MG63 (cell line): ENCODE measurements around the gene RAB40B. TPM values are rescaled to one million over a fixed set of nuclear protein-coding genes. Genes with fewer than 3 reads are reported as not detected.

Experiments
- DNase-seq: peaks from one replicate; pipeline ENCODE4 v3.0.0-alpha.2; 2020
- H3K27me3 ChIP-seq: fragments of 250-450 bp; sonication (Bioruptor Pico); 2 replicates; pipeline ENCODE4 v1.5.1; 2020; ENCODE audit warnings: mild to moderate bottlenecking, moderate library complexity
- H3K36me3 ChIP-seq: fragments of 250-450 bp; sonication (Bioruptor Pico); 2 replicates; pipeline ENCODE4 v1.5.1; 2020; ENCODE audit warnings: mild to moderate bottlenecking, moderate library complexity
- H3K4me3 ChIP-seq: fragments of 250-450 bp; sonication (Bioruptor Pico); 2 replicates; pipeline ENCODE4 v1.5.1; 2020; ENCODE audit warnings: mild to moderate bottlenecking, moderate library complexity
- H3K9me3 ChIP-seq: fragments of 250-450 bp; sonication (Bioruptor Pico); 2 replicates; pipeline ENCODE4 v1.5.1; 2020; ENCODE audit warnings: mild to moderate bottlenecking, moderate library complexity
- total RNA-seq: library from RNA; depleted of rRNA; stranded (reverse); fragments of >200 nt; shearing (Covaris generic); gene quantifications from 2 replicates; pipeline ENCODE4 v1.2.3, GENCODE V29; 2014; ENCODE audit warnings: low replicate concordance

Gene RAB40B
- total RNA-seq, 1 experiment from 2014 or later, result 11.6 TPM

DNA sequence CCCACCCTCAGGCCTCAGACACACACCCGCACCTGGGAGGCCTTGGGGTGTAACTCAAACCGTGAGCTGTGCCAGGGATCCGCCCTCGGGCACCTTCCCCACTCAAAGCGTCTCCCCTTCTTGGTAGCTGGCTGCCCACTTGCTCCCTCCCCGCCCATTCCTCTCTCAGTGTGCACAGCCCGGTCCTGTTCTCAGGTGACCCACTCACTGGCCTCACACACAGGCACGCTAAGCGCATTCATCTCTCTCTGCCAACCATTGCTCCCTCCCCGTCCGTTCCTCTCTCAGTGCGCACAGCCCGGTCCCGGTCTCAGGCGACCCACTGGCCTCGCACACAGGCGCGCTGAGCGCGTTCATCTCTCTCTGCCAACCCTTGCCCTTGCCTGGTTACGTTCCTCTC, 71.1 kb downstream of the RAB40B start:
- Histone ChIP-seq H3K36me3 (peaks cover 80% of the 10 kb centered on the region), H3K4me3 (no peak overlapping the region), H3K27me3 (no peaks in the 10 kb centered on the region), H3K9me3 (no peaks in the 10 kb centered on the region)
- DNase-seq, result no peak

DNA sequence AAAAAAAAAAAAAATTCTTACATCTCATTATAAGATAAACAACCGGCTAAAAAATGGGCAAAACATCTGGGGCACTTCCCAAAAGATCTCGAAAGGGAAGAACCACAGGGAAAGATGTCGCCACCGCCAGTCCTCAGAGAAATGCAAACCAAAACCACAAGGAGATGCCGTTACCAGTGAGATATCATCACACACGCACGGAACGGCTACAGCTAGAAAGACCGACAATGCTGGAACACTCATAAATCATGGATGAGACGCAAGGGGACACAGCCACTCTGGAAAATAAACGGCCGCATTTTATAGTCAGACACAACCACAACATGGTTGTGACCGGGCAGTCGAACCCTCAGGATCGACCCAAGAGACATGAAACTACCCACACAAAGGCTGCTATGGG, 74.8 kb downstream of the RAB40B start:
- Histone ChIP-seq H3K4me3 (no peak overlapping the region), H3K36me3 (peaks cover 89% of the 10 kb centered on the region), H3K9me3 (no peaks in the 10 kb centered on the region), H3K27me3 (no peaks in the 10 kb centered on the region)
- DNase-seq, result no peak

DNA sequence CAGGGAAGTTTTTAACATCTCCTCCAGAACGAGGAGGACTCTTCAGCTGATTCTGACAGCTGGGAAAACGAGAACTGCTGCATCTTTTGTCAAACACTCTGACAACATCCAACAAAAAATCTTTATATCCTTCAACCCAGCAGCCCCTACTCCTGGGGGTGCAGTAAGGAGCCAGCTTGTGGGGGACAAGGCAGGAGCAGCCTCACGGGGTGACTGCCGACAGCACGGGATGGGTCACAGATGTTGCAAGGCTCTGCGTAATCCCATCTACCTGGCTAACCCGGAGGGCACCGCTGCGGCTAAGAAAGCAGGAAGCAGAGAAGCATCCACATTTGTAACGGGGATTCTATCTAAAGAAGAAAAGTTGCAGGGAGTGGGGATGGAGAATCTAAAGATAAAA, 78.9 kb downstream of the RAB40B start:
- DNase-seq, result no peak
- Histone ChIP-seq H3K36me3 (peaks cover 87% of the 10 kb centered on the region), H3K9me3 (no peaks in the 10 kb centered on the region), H3K27me3 (no peaks in the 10 kb centered on the region), H3K4me3 (no peak overlapping the region)

- DNase-seq, result no peak
- Histone ChIP-seq H3K36me3 (peaks cover 86% of the 10 kb centered on the region), H3K9me3 (no peaks in the 10 kb centered on the region), H3K4me3 (no peak overlapping the region), H3K27me3 (no peaks in the 10 kb centered on the region)
These were observed 79.3 kb downstream of the RAB40B start for GRCh38 chr17:82619211-82619610.

DNA sequence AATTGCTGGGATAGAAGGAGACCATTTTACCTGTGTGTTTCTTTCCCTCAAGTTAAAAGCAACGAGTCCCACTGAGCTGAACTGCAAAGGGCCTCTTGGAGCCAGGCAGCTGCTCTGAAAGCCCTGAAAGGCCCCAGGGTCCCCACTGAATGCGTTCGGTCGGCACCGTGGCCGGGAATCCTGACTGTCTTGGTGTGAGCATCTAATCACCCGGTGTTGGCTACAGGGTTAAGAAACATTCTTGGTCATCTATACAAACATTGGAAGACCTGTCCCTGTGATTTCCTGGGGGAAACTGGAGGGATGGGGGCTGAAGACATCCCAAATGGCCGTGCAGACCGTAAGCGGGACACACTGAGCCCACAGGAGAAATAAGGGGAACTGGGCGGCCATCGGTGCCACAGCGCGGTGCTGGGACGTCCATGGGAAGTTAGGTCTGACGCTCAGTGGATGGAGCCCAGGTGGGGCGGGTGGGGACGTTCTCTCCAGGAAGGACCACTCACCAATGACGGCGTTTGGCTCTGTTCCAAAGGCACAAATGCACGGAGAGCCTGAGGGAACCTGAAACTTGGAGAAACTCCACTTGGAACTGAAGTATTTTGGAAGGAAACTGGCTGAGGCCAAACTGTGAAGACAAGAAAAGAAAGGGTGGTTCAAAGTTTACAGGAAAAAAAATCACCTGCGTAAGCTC, 82.3 kb downstream of the RAB40B start:
- H3K27me3 ChIP-seq, result no peaks in the 10 kb centered on the region
- H3K9me3 ChIP-seq, result no peaks in the 10 kb centered on the region
- no peak for DNase-seq
- no peak overlapping the region for H3K4me3 ChIP-seq
- peaks cover 68% of the 10 kb centered on the region for H3K36me3 ChIP-seq

- no peak for DNase-seq
- Histone ChIP-seq H3K9me3 (no peaks in the 10 kb centered on the region), H3K4me3 (no peak overlapping the region), H3K27me3 (no peaks in the 10 kb centered on the region), H3K36me3 (peaks cover 69% of the 10 kb centered on the region)
These were observed 83.1 kb downstream of the RAB40B start for GRCh38 chr17:82615084-82616020.

GRCh38 chr17:82614095-82614631, 84.3 kb downstream of the RAB40B start:
- peaks cover 60% of the 10 kb centered on the region for H3K36me3 ChIP-seq
- H3K4me3 ChIP-seq, result no peak overlapping the region
- no peaks in the 10 kb centered on the region for H3K27me3 ChIP-seq
- DNase-seq, result no peak
- H3K9me3 ChIP-seq, result no peaks in the 10 kb centered on the region

- DNase-seq, result no peak
These were observed 85.0 kb downstream of the RAB40B start for GRCh38 chr17:82613283-82614094.

DNA sequence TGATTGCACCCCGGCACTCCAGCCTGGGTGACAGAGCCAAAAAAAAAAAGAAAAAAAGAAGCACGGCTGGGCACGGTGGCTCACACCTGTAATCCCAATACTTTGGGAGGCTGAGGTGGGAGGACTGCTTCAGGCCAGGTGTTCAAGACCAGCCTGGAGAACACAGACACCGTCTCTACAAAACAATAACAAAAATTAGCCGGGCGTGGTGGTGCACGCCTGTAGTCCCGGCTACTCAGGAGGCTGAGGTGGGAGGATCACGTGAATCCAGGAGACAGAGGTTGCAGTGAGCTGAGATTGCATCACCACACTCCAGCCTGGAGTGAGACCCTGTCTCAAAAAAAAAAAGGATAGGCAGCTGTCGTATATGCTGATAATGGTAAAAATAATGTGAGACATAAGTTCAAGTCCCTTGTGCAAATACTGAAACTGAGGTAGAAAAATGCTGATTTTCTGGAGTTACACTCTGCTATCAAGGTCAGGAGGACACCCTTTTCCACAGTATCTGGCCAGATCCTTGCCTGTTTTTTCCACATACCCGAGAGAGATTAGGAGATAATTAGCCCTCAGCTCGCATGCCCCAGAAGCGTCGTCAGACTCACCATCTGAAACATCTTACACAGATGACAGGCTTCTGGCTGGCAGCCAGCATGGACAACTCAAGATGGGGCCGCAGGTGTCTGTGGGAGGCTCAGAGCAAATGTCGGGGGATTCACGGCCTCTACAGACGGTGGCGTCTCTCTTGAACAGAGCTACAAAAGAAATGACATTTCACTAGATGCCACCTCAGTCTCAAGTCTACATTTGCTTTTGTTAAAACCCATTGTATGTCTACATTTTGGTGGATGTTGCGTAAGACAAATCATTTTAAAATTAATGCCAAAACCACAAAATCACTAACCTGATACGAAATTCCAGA, 87.1 kb downstream of the RAB40B start:
- no peak for DNase-seq

More at GRCh38 chr17:82613283-82614094, 85.0 kb downstream of the RAB40B start:
- Histone ChIP-seq H3K4me3 (no peak overlapping the region), H3K27me3 (no peaks in the 10 kb centered on the region), H3K36me3 (peaks cover 57% of the 10 kb centered on the region), H3K9me3 (no peaks in the 10 kb centered on the region)

DNA sequence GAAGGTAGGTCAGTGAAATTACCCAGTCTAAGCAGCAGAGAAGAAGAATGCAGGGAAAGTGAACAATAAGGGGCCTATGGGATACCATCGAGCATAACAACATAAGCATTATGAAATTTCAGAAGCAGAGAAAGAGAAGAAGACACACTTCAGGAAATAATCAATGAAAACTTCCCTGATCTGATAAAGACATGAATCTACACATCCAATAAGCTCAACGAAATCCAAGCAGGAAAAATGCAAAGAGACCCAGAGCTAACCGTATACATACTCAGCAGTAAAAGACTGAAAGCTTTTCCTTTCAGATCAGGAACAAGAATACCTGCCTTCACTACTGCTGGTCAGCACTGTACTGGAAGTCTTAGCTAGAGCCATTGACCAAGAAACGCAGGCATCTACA, 88.8 kb downstream of the RAB40B start:
- H3K36me3 ChIP-seq, result peaks cover 51% of the 10 kb centered on the region

More for the DNA sequence above, 87.1 kb downstream of the RAB40B start:
- H3K36me3 ChIP-seq, result peaks cover 48% of the 10 kb centered on the region
- no peak overlapping the region for H3K4me3 ChIP-seq
- H3K27me3 ChIP-seq, result no peaks in the 10 kb centered on the region
- no peaks in the 10 kb centered on the region for H3K9me3 ChIP-seq

DNA sequence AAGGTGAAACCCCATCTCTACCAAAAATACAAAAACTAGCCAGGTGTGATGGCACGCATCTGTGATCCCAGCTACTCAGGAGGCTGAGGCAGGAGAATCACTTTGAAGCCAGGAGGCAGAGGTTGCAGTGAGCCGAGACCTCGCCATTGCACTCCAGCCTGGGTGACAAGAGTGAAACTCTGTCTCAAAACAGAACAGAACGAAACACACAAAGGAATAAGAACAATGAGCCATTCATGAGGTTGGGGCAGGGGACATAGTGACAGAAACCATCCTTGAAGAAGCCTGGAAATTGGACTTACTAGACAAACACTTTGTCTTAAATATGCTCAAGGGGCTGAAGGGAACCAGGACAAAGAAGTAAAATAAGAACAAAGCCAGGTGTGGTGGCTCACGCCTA, 89.7 kb downstream of the RAB40B start:
- H3K27me3 ChIP-seq, result no peaks in the 10 kb centered on the region
- H3K4me3 ChIP-seq, result no peak overlapping the region
- no peaks in the 10 kb centered on the region for H3K9me3 ChIP-seq
- DNase-seq, result no peak
- peaks cover 59% of the 10 kb centered on the region for H3K36me3 ChIP-seq

More for the DNA sequence above, 88.8 kb downstream of the RAB40B start:
- no peak for DNase-seq
- Histone ChIP-seq H3K9me3 (no peaks in the 10 kb centered on the region), H3K4me3 (no peak overlapping the region), H3K27me3 (no peaks in the 10 kb centered on the region)

DNA sequence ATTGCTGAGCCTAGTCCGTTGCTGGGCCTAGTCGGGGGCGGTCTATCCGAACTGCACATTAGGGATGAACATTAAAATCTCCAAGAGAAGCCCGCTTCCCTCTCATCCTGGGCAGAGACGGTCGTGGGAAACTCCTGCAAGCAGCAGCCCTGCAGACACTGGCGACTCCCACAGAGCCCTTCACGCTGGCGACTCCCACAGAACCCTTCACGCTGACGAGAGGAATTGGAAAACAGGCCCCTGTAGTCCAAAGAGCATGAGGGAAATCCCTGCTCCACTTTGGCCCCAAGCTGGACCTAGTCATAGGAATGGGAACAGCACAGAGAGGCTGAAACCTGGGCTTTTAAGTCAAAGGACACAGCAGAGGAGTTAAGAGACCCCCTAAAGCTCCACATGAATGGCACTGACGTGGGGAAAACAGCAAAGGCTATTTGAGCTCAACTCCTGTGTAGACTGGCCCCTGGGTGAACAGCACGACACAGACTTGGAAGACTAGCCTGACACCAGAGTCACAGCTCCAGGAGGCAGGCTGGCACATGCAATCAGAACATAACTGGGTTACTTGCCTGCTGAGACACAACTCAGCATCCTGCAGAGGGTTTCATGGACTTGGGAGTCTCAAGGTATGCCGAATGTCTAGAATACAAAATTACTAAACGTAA, 92.4 kb downstream of the RAB40B start:
- no peaks in the 10 kb centered on the region for H3K27me3 ChIP-seq
- no peaks in the 10 kb centered on the region for H3K9me3 ChIP-seq
- peaks cover 77% of the 10 kb centered on the region for H3K36me3 ChIP-seq
- no peak for DNase-seq
- no peak overlapping the region for H3K4me3 ChIP-seq
